ENCODE results near the gene MYBPC2.
"Not testable (repeated sequence)": the region's sequence is repeated elsewhere in the genome, so short reads cannot be mapped to it uniquely, and the experiment has no call there.

The MYBPC2 gene

GRCh38 chr19:50437862-50438449, 5.3 kb downstream of the MYBPC2 start:
- TF ChIP-seq, protein P1, sequence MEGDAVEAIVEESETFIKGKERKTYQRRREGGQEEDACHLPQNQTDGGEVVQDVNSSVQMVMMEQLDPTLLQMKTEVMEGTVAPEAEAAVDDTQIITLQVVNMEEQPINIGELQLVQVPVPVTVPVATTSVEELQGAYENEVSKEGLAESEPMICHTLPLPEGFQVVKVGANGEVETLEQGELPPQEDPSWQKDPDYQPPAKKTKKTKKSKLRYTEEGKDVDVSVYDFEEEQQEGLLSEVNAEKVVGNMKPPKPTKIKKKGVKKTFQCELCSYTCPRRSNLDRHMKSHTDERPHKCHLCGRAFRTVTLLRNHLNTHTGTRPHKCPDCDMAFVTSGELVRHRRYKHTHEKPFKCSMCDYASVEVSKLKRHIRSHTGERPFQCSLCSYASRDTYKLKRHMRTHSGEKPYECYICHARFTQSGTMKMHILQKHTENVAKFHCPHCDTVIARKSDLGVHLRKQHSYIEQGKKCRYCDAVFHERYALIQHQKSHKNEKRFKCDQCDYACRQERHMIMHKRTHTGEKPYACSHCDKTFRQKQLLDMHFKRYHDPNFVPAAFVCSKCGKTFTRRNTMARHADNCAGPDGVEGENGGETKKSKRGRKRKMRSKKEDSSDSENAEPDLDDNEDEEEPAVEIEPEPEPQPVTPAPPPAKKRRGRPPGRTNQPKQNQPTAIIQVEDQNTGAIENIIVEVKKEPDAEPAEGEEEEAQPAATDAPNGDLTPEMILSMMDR (IDR thresholded peaks at IDR 0.05; ENCODE audit: insufficient read depth, missing control alignments): no peak
- no peak for FAIRE-seq
- DNase-seq (ENCODE audit: insufficient read length, low spot score): no peak

DNA sequence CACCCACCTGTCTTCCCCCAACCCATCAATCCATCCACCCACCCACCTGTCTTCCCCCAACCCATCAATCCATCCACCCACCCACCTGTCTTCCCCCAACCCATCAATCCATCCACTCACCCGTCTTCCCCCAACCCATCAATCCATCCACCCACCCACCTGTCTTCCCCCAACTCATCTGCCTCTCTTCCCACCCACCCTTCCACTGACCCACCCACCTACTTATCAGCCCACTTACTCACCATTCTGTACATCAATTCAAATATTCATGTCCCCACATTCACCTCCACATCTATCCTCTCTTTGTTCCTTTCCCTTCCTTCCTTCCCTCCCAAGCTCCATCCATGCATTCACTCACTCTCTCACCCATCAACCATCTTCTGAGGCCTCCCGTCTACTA, 6.4 kb downstream of the MYBPC2 start:
- not testable (repeated sequence) for FAIRE-seq; DNase-seq (ENCODE audit: insufficient read length, low spot score)

DNA sequence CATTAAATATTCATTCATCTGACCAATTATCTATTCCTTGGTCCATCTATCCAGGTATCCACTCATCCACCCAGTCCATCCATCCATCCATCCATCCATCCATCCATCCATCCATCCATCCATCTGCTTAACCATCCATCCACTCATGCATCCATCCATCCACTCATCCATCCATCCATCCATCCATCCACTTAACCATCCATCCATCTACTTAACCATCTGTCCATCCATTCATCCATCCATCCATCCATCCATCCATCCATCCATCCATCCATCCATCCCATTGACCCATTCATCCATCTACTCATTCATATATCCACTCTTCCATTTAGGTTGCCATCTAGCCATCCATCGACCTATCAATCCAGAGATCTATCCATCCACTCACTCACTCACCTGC, 11.4 kb downstream of the MYBPC2 start:
- DNase-seq (ENCODE audit: insufficient read length, low spot score) (no peak), FAIRE-seq (no peak)

GRCh38 chr19:50447053-50447452, 14.4 kb downstream of the MYBPC2 start:
- no peak for FAIRE-seq
- no peak for DNase-seq (ENCODE audit: insufficient read length, low spot score)
- TF ChIP-seq, protein P1 (IDR thresholded peaks at IDR 0.05; ENCODE audit: insufficient read depth, missing control alignments): no peak

More for the DNA sequence above, 11.4 kb downstream of the MYBPC2 start:
- TF ChIP-seq, protein P1 (IDR thresholded peaks at IDR 0.05; ENCODE audit: insufficient read depth, missing control alignments): no peak

- DNase-seq (ENCODE audit: insufficient read length, low spot score): no peak
- TF ChIP-seq, protein P1 (IDR thresholded peaks at IDR 0.05; ENCODE audit: insufficient read depth, missing control alignments): no peak
- FAIRE-seq: no peak
Measured at GRCh38 chr19:50447750-50448149, 15.1 kb downstream of the MYBPC2 start.

DNA sequence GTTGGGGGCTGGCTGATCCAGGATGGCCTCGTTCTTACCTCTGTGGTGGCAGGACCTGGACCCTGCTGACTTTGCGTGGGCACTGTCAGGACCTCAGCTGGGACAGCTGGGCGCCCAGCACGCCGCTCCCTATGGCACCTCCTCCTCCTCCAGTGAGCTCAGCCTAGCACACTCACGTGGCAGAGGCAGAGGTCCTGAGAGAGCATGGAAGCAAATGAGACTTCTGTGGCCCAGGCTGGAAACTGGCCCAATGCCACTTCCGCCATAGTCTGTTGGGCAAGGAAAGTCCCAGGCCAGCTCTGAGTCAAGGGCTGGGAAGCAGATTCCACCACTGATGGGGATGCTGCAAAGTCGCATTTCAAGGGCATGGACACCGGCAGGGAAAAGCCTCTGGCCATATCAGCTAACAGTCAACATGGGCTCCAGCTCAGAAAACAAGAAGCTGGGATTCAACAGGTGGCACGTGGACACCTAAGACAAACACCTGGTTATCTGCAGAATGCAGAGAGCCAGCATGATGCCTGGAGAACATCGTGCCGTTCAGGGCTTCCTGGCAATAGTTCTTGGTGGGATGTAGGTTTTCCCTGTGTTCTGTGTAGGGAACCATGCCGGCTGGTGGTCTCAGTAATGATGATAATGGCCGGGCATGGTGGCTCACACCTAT, 16.7 kb downstream of the MYBPC2 start:
- TF ChIP-seq, protein P1 (IDR thresholded peaks at IDR 0.05; ENCODE audit: insufficient read depth, missing control alignments): no peak
- no peak for FAIRE-seq
- DNase-seq (ENCODE audit: insufficient read length, low spot score): no peak

- DNase-seq (ENCODE audit: insufficient read length, low spot score) (no peak), FAIRE-seq (no peak)
- TF ChIP-seq, protein P1 (IDR thresholded peaks at IDR 0.05; ENCODE audit: insufficient read depth, missing control alignments): no peak
Measured at GRCh38 chr19:50450369-50451222, 17.9 kb downstream of the MYBPC2 start.
